ENCODE results near the gene CRYBG1.
"Not testable (repeated sequence)": the region's sequence is repeated elsewhere in the genome, so short reads cannot be mapped to it uniquely, and the experiment has no call there.

Gene CRYBG1

DNA sequence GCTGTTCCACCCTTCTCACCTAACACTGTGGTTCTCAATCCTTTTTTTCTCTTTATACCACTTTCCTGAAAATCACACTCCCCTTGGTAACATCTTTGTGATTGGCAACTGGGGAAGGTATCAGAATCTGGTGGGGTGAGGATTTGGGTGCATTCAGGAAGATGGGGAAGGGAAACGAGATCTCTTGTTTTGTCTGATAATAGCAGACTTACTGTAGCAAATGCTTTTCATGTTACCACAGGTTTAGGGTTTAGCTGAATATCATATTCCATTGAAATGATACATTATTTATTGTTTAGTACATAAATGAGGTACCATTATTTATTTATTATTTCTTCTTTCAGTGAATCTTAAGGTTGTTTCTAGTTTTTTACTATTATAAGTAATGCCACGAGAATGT is 168.0 kb downstream of the CRYBG1 start:
- no peak for DNase-seq

DNA sequence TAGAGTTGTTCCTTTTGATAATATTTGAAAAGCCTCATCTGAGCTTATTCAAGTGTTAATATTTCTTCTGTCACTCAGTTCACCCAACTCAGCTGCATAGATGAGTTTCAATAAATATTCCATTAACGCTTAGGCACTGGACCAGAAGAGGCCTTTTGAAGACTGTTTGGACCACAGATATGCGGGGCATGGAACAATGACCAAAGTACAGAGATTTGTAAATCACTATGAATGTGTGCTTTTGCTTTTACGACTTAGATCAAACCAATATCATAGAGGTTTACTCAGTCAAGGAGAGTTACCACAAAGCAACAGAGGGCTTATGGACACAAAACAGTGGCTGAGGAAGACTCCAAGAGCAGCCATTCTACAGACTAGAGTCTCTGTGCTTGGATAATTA is 168.9 kb downstream of the CRYBG1 start:
- no peak for DNase-seq

DNA sequence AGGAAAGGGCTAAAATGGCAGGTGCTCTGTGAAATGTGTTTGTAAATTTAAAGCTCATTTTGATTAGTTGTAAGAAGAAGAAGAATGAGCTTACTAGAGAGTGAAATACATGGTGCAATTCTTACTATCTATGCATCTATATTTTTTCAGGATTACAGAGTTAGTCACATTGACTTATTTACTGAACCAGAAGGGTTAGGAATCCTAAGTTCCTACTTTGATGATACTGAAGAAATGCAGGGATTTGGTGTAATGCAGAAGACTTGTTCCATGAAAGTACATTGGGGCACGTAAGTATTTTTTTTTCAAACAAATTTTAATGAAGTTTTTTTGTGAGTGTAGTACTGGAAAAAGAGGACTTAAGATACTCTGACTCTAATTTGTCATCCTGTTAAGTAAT is 169.5 kb downstream of the CRYBG1 start:
- DNase-seq, result no peak

DNA sequence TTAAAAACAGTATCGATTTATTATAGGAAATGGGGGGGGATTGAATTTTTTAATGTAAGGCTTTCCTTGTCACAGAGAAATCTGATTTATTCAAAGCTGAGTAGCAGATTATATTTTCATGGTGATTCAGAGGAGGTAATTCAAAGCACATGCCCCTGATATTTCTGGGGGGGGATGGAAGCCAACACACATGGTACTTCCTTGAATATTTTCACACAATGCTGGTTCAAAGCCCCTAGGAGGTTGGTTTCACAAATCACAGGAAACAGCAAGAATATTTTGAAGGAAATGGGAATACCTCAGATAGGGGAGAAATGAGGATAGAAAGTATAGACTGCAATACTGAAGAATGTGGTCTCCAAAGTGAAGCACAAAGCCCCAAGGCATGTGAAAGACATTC is 170.0 kb downstream of the CRYBG1 start:
- no peak for DNase-seq

DNA sequence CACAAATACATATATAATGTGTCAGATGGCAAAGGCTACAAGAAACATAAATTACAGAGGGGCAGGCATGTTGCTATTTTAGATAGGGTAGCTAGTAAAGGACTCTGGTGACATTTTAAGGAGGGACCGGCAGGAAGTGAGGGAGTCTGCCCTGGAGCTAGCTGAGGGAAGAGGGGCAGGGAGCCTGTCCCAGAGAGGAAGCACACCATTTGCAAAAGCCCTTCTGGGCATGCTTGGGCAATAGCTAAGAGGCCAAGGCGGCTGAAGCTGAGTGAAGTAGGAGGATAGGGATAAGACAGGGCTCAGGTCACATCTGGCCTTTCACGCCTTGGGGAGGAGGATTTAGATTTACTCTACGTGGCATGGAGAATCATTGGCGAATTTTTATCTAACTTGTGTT is 172.5 kb downstream of the CRYBG1 start:
- DNase-seq, result no peak

DNA sequence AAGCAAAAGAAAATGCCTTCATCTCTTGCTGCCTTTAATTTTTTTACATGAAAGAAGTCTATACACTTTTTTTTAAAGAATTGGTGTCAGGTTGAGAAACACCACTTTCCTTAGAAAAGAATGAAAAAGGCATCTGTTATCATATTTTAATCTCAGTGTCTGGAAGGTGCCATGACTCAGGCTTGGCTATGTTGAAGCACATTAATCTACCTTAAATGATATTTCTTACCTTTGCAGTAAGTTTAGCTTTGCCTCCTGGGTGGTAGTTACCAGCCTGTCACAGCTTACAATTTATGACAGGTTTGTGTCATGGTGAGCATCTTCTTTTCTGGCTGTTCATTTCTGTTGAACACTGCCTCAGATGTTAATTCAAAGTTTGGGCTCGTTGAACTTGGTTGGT is 173.5 kb downstream of the CRYBG1 start:
- DNase-seq, result no peak

DNA sequence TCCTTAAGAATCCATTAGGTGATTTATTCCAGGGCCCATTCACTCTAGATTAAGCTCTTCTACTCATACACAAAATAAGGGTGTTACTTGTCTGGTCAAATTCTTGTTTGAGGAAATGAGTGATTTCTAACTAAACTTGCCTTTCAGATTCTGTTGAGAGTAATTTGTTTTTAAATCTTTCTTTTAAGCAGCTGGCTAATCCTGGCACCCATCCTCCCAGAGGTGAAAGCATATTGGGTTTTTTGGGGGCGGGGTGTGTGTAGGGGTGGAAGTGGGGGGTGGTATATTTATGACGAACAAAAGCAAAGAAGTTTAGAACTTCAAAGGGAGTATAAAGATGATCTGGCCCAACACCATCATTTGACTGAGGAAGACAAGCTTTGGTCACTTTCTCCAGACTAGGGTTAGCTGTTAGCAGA is 174.1 kb downstream of the CRYBG1 start:
- no peak for DNase-seq

DNA sequence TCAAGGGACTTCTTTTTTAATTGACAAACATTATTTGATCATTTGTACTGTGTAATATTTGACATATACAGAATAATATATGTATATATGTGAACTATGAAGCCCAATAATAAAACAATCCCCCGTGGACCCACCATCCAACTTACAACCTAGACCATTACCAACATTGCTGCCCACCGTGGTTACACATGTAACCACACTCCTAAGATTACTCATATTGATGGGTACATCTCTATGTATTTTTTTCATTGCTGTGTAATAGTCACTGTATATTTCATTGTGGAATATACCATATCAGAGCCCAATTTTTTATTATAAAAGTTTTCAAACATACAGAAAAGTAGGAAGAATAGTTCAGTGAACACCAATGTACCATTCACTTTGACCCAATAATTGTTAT is 174.5 kb downstream of the CRYBG1 start:
- DNase-seq, result no peak

DNA sequence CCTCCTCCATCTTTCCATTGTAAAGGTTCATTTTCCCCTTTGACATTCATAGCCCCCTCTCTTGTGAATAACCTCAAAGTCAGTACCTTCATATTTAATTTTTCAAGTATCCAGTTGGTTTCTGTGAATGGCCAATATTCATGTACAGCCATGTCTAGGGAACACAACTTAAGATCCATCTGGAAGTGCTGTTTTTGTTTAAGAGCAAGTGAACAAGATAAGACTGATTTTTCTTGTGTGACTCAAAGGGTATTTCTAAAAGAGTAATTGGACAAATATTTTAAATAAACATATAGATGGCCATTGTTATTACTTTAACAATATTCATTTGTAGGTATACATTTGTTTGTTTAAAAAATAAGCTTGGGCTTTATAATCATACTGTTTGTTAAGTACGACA is 175.8 kb downstream of the CRYBG1 start:
- no peak for DNase-seq

DNA sequence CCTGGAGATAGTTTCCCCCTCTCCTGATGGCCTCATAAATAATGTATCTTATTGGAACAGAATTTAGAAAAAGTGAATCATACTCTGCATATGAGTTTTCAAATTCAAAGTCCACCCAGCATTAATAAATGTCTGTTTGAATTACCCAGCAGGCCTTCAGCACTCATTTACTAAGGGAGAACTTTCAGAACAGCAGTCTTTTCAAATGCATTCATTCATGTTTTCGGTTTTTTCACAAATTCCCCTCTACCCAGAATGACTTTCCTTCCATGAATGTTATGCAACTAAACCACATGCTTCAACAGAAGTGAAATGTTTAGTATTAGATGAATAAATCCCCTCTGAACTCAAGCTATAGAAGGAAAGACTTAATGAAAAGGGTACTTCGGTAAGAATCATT is 176.3 kb downstream of the CRYBG1 start:
- DNase-seq, result no peak

DNA sequence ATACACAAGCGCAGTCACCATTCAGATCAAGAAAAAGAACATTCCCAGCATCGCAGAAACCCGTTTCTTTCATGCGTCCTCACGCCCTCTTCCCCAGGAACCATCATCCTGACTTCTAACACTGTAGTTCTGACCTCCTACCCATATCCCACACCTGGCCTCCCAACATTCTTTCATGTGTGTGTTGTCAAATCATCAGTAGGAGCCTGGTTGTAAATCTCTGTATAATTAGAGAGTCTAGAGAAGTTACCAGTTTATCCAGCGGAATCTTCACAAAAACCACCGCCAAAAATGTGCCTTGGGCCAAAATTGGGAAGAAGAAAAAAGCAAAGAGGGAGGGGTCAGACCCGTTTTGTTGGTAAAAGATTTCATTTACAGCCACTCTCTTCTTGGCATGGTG is 177.1 kb downstream of the CRYBG1 start:
- DNase-seq, result no peak

DNA sequence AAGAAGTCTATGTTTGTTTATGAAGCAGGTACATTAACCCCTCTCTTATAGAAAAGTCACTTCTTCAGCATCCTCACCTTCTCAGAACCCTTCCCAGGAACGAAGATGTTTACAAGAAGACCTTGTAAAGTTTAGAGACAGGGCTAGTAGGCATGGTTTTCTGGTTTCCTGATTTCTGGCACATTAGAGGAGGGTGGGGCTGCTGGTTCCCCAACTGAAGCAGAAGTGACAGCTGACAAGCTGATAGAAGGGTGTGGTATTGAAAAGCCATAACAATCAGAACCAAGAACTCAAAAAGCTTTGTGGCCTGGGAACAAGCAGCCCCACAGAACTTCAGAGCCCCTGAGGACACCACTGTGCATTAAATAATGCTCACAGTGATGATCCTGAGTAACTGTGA is 177.6 kb downstream of the CRYBG1 start:
- DNase-seq, result no peak

DNA sequence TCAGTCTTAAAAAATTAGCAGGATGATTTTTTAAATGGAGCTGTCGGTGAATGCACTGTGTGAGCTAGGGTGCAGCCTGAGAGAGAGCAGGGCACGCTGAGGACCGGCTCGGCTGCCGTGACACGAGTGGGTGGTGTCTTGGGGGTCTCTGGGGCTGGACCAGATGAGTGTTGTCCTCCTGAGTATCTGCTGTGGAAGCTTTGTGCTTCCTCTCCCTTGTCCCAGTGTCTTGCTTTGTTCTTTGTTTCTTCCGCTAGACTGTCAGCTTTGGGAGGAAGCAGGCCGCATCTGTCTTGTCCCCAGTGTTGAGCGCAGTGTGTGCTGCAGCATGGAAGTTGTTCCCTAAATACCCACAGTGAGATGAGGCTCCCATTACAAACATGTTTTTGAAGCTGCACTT is 179.4 kb downstream of the CRYBG1 start:
- no peak for DNase-seq

DNA sequence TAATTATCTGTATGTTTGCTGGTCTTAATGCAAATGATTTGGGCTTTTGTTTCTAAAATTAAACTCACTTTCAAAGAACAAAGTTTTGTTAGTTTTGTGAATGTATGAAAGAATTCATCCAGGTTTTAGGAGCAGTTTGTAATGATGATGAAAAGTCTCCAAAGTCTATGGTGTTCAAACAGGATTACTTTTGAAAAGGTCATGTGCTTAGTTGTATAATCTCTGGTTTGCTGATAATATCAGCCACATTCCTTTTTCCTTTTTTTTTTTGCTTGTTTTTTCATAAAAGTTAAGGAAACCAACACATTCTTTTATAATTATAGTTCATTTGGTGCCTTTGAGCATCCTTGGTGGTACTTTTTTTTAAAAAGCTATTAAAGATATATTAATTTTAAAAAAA is 179.9 kb downstream of the CRYBG1 start:
- DNase-seq, result no peak

DNA sequence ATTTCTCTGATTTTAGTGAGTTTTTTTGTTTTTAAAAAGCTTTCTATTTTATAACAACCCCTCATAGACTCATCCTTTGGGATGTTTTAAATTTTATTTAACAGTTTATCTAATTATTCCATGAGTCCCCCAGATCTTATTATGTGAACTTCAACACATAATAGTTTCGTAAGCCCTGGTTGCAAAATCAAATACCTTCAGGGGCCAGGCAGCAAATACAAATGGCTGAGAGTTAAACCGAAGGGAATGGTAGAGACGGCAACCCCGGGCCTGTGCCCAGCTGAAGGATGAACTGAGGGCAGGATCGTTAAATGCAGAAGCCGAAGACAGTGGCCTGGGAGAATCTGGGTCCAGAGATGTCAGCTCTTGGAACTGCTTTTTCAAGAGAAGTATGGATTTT is 180.4 kb downstream of the CRYBG1 start:
- DNase-seq, result no peak

DNA sequence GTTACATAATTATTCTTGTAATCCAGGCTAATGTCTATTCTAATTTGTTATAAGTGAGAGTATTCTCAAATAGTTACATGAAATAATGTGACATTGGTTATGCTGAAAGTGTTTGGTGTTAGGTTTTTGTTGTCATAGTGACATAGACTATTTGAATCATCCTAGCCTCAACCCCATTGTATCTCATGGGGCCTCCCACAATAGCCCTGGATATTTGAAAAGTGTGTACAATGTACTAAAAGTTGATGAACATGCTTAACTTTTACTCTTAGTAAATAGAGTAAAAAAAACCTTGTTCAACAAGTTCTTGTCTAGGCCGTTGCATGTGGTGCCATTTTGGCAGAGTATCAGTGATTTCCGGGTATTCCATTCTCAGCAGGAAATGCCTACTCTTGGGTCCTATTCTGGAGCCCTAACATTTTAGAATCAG is 185.8 kb downstream of the CRYBG1 start:
- no peak for DNase-seq

DNA sequence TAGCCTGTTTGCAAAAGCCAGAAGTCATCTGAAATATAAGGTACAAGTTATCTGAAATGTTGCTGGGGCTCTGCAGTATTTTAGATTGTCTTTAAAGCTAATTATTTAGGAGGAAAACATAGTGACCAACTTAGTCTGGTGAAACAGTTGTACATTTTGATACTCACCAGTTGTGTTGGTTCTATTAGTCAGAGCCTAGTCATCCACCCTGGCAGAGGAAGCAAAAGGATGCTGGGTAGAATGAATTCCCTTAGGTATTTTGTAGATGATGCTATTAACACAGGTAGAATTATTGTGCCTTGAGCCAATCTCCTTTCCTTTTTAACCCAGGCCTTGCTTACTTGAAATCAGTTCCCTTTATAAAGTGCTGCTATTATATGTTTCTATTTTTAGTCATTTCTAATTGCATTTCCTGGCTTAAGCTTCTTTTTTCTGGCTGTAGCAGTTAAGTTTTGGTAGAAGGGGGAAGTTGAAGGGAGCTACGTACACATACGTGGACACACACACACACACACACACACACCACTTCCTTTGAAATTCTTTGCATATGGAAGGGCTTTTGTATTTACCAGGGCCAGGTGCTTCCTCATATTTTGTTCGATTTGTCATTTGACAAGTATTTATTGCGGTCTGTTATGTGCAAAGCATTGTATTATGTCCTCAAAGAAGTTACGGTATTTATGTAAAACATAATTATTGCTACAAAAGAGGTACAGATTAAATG is 186.3 kb downstream of the CRYBG1 start:
- DNase-seq, result peak; percentile 78

DNA sequence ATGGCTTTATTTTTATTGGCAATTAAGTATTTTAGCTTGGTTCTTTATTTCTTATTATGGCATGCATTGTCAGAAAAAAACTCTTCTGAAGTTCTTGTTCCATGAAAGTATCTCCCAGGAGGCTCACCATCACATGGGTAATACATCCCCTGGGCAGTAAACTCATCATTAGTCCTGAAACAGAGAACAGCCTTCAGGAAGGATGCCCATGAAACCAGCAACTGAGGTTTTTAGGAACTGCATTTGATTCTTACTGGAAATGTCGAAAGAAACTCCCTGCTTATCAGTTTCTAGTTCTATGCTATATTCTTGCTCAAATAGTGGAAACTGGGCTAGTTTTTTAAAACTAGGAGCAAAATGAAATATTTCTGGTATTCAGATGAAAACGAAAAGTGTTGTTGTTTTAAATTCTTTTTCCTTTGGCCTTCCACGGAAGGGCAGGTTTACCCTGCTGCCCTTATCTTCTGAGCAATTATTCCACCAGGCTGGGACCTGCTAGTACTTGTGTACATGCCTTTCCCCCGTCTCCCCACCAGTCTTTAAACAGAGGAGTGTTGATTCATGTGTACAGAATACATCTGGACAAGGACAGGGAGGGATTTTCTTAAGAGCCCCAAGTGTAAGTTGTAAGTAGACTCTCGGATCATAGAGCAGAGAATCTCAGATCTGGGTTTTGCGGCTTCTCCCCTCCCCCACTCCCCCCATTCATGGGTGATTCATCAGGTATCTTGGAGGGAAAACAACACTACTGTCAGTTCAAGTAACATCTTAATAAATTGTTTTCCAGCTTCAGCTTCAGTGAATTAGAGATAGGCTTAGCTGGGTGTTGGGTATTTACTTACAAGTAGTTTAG is 187.3 kb downstream of the CRYBG1 start:
- DNase-seq, result peak; percentile 65

DNA sequence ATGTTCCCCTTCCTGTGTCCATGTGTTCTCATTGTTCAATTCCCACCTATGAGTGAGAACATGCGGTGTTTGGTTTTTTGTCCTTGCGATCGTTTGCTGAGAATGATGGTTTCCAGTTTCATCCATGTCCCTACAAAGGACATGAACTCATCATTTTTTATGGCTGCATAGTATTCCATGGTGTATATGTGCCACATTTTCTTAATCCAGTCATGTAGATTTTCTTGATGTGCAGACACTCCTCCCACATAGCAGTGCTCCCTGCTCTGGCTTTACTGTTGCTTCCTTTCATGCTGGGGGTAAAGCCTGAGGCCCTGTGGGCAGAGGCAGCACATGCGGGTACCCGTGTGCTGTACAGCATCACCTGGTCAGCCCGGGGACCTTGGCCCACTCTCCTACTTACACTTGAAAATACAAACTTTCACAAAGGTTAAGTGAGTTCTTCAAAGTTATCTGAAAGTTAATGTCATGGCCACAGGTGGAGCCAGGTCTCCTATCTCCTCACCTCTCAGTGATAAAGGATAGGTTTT is 188.5 kb downstream of the CRYBG1 start:
- not testable (repeated sequence) for DNase-seq

DNA sequence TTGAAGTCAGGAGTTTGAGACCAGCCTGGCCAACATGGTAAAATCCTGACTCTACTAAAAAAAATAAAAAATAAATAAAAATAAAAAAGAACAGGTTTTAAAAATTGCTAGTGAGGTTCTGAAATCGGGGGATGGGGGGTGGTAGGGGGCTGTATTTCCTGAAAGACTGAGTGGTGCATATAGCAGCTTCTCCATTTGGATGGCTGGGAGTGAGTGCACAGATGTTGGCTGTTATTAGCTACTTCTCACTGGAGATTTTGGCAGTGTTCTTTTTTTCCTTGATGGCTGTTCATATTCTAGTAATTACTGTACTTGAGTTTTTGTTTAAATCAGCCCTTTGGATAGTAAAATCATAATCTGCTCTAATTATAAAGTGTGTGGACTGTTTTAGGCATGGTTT is 189.0 kb downstream of the CRYBG1 start:
- DNase-seq, result no peak

DNA sequence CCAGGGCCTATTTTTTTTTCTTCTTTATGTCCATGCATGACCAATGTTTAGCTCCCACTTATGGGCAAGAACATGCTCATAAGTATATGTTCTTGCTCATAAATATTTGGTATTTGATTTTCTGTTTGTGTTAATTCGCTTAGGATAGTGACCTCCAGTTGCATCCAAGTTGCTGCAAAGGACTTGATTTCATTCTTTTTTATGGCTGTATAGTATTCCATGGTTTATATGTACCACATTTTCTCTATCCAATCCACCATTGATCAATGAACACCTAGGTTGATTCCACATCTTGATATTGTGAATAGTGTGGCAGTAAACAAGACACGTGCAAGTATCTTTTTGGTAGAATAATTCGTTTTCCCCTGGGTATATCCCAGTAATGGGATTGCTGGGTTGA is 190.6 kb downstream of the CRYBG1 start:
- no peak for DNase-seq

DNA sequence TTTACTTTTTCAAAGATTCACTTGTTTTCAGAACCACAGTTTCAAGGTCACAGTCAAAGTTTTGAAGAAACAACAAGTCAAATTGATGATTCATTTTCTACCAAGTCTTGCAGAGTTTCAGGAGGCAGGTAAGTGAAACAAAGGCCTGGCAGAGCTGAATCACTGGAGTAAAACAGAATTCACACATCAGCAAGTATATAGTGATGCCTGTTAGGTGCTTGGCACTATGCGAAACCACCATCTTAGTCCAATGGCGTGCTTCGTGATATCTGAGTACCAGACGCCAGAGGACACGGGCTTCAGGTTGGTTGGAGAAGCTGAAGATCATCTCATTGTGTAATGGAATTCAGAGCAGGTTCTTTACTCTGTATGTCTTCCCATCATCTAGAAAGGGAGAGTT is 192.9 kb downstream of the CRYBG1 start:
- no peak for DNase-seq

DNA sequence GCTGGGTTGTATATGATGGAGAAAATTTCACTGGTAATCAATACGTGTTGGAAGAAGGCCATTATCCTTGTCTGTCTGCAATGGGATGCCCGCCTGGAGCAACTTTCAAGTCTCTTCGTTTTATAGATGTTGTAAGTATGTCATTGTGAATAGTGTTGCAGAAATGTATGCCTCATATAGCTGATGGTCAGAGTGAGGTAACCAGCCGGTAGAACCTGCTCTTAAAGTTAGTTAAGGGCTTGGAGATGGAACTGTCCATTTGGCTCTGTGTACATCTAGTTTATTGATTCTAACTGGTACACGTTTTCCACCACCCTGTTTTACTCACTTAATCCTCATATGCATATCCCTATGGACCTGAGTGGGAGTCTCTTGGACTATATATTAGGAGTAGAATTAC is 195.2 kb downstream of the CRYBG1 start:
- DNase-seq, result no peak

DNA sequence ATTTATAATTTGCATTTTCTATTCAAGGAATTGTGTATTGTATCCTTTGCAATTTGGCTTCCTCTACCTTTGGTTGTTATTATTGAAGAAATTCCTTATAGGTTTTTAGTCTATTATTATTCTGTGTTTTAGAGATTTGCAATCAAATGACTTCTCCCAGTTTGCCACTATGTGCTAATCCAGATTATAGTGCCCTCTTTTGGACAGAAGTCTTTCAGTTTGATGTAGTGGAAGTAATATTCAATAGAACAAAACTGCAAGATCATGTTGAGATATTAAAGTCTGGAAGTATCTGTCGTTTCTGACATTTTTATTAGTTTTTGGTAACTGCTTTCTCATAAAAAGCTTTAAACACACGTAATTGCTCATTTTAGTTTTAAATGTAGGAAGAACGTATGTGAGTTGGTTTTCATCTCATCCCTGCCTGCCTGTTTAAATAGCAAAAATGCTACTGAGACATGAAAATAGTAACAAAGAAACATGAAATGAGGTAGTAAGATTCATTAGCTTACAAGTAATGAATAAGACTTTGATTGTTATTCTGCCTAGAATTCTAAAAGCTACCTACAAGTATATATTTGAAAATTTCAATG is 195.9 kb downstream of the CRYBG1 start:
- DNase-seq, result peak; percentile 11
